Fibroblast of mammary gland (primary cell): ENCODE measurements around the gene IGFBP4.
A peak's percentile ranks its signal among the peaks of the same experiment; 100 is the strongest.

ENCODE experiments used
- DNase-seq: peaks from one replicate; pipeline ENCODE4 v3.0.0-alpha.2; 2010; ENCODE audit warnings: low read depth
- H3K4me3 ChIP-seq: 2 replicates; pipeline ENCODE4 v1.5.1; 2011; ENCODE audit warnings: low read depth, mild to moderate bottlenecking, low read length, moderate library complexity; ENCODE audit not compliant: control insufficient read depth
- CTCF ChIP-seq: conservative IDR thresholded peaks from 2 replicates; pipeline ENCODE4 v1.5.1; 2011; ENCODE audit warnings: low read depth, low read length, inconsistent platforms; ENCODE audit not compliant: control insufficient read depth, insufficient read depth

IGFBP4 gene

GRCh38 chr17:40418428-40418706, 24.9 kb upstream of the IGFBP4 start:
- no peak for DNase-seq
- TF ChIP-seq CTCF: no peak
- H3K4me3 ChIP-seq: peak overlapping the region; percentile 98

GRCh38 chr17:40419559-40420331, 23.5 kb upstream of the IGFBP4 start:
- no peak overlapping the region for H3K4me3 ChIP-seq
- no peak for TF ChIP-seq CTCF
- DNase-seq: no peak

GRCh38 chr17:40422990-40423633, 20.1 kb upstream of the IGFBP4 start:
- H3K4me3 ChIP-seq: no peak overlapping the region
- TF ChIP-seq CTCF: no peak
- DNase-seq: no peak

GRCh38 chr17:40425741-40426140, 17.5 kb upstream of the IGFBP4 start:
- no peak for TF ChIP-seq CTCF
- DNase-seq: no peak
- no peak overlapping the region for H3K4me3 ChIP-seq

GRCh38 chr17:40427002-40427491, 16.2 kb upstream of the IGFBP4 start:
- no peak overlapping the region for H3K4me3 ChIP-seq
- no peak for DNase-seq

GRCh38 chr17:40430272-40431230, 12.7 kb upstream of the IGFBP4 start:
- TF ChIP-seq CTCF: no peak
- H3K4me3 ChIP-seq: no peak overlapping the region
- DNase-seq: no peak

More at GRCh38 chr17:40427002-40427491, 16.2 kb upstream of the IGFBP4 start:
- no peak for TF ChIP-seq CTCF
